ENCODE data around the gene MYO5B. TPM values are rescaled to one million over a fixed set of nuclear protein-coding genes. Genes with fewer than 3 reads are reported as not detected.
A peak's percentile ranks its signal among the peaks of the same experiment; 100 is the strongest.

MYO5B gene
- total and polyA plus RNA-seq, 4 donors = 5.4 to 23.4 (median 11.4) TPM

GRCh38 chr18:50152900-50153299 is 42.0 kb downstream of the MYO5B start:
- no peak overlapping the region for H3K27ac ChIP-seq (ENCODE audit: low read depth in 1 of 2, low read length in 2 of 2)
- WGBS = 46% methylated on average over 2 of the region's 2 CpGs
- no peak overlapping the region for H3K4me3 ChIP-seq (ENCODE audit: low read depth in 1 of 3, low read length in 3 of 3)
- no peak for TF ChIP-seq GABPA (IDR thresholded peaks at IDR 0.05 in 1 of 2, conservative IDR thresholded peaks at IDR 0.05 in 1 of 2)
- TF ChIP-seq FOXA1 (IDR thresholded peaks at IDR 0.05) = peak; percentile 33
- no peak for TF ChIP-seq NR2F2 (IDR thresholded peaks at IDR 0.05)
- TF ChIP-seq ATF3 (IDR thresholded peaks at IDR 0.05) = no peak
- TF ChIP-seq, protein P1, sequence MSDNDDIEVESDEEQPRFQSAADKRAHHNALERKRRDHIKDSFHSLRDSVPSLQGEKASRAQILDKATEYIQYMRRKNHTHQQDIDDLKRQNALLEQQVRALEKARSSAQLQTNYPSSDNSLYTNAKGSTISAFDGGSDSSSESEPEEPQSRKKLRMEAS (IDR thresholded peaks at IDR 0.05) = no peak
- TF ChIP-seq SP1 (IDR thresholded peaks at IDR 0.05) = no peak
- TF ChIP-seq CTCF (IDR thresholded peaks at IDR 0.05; ENCODE audit: low read depth, low read length, missing input control) = no peak
- TF ChIP-seq TAF1 (conservative IDR thresholded peaks at IDR 0.05) = no peak
- no peak for TF ChIP-seq YY1 (IDR thresholded peaks at IDR 0.05)
- TF ChIP-seq REST (IDR thresholded peaks at IDR 0.05) = no peak
- peak in 1 of 2 donors; percentile 51 for TF ChIP-seq HNF4A (conservative IDR thresholded peaks at IDR 0.05)
- TF ChIP-seq RAD21 (IDR thresholded peaks at IDR 0.05) = no peak
- no peak for TF ChIP-seq EGR1 (IDR thresholded peaks at IDR 0.05; ENCODE audit: low read depth in 2 of 2)
- no peak for TF ChIP-seq HNF4G (IDR thresholded peaks at IDR 0.05)
- TF ChIP-seq FOXA2 (IDR thresholded peaks at IDR 0.05) = peak; percentile 74
- no peak overlapping the region for H3K9ac ChIP-seq (ENCODE audit: low read depth in 1 of 2, low read length in 2 of 2)
- H3K27me3 ChIP-seq (ENCODE audit: control insufficient read depth in 4 of 4, insufficient read depth in 4 of 4, low read length in 3 of 4) = no peaks in the 10 kb centered on the region
- H3K36me3 ChIP-seq (ENCODE audit: control insufficient read depth in 4 of 4, insufficient read depth in 3 of 4, low read depth in 1 of 4, low read length in 3 of 4) = no peaks in the 10 kb centered on the region
- H3K9me3 ChIP-seq (ENCODE audit: control insufficient read depth in 4 of 4, low read length in 3 of 4) = no peaks in the 10 kb centered on the region
- peaks cover 4 to 10% (median 6%) of the 10 kb centered on the region in 4 donors for H3K4me1 ChIP-seq (ENCODE audit: control insufficient read depth in 4 of 4, insufficient read depth in 4 of 4, low read length in 3 of 4)
- DNase-seq (ENCODE audit: low spot score) = no peak

DNA sequence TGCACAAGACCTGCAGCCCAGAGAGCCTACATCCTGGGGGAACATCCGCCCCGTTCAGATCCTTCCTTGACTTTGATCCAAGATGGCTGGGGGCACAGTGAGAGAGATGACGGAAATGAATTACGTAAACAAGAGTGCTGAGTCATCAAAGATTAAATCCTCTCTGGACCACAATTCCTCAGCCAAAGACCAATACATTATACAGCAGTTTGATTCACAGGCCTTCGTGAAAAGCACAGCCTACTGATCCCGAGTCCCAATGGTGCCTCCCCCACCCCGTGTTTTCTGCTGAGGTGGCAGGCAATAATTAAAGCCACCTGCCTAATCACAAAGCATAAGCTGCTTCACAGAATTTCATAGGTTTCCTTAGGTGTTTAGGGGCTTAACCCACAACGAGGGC is 43.0 kb downstream of the MYO5B start:
- DNase-seq (ENCODE audit: low spot score) = no peak
- Histone ChIP-seq H3K36me3 (ENCODE audit: control insufficient read depth in 4 of 4, insufficient read depth in 3 of 4, low read depth in 1 of 4, low read length in 3 of 4) (no peaks in the 10 kb centered on the region), H3K27me3 (ENCODE audit: control insufficient read depth in 4 of 4, insufficient read depth in 4 of 4, low read length in 3 of 4) (no peaks in the 10 kb centered on the region), H3K4me3 (ENCODE audit: low read depth in 1 of 3, low read length in 3 of 3) (no peak overlapping the region), H3K4me1 (ENCODE audit: control insufficient read depth in 4 of 4, insufficient read depth in 4 of 4, low read length in 3 of 4) (peaks cover 4 to 10% (median 6%) of the 10 kb centered on the region in 4 donors), H3K9me3 (ENCODE audit: control insufficient read depth in 4 of 4, low read length in 3 of 4) (no peaks in the 10 kb centered on the region), H3K9ac (ENCODE audit: low read depth in 1 of 2, low read length in 2 of 2) (no peak overlapping the region), H3K27ac (ENCODE audit: low read depth in 1 of 2, low read length in 2 of 2) (no peak overlapping the region)
- WGBS = 79% methylated on average over 8 of the region's 8 CpGs
- TF ChIP-seq CTCF (IDR thresholded peaks at IDR 0.05; ENCODE audit: low read depth, low read length, missing input control) = no peak
- TF ChIP-seq, protein P2, sequence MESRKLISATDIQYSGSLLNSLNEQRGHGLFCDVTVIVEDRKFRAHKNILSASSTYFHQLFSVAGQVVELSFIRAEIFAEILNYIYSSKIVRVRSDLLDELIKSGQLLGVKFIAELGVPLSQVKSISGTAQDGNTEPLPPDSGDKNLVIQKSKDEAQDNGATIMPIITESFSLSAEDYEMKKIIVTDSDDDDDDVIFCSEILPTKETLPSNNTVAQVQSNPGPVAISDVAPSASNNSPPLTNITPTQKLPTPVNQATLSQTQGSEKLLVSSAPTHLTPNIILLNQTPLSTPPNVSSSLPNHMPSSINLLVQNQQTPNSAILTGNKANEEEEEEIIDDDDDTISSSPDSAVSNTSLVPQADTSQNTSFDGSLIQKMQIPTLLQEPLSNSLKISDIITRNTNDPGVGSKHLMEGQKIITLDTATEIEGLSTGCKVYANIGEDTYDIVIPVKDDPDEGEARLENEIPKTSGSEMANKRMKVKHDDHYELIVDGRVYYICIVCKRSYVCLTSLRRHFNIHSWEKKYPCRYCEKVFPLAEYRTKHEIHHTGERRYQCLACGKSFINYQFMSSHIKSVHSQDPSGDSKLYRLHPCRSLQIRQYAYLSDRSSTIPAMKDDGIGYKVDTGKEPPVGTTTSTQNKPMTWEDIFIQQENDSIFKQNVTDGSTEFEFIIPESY (IDR thresholded peaks at IDR 0.05) = no peak
- no peak for TF ChIP-seq ATF3 (IDR thresholded peaks at IDR 0.05)
- TF ChIP-seq EGR1 (IDR thresholded peaks at IDR 0.05; ENCODE audit: low read depth in 2 of 2) = no peak
- no peak for TF ChIP-seq HNF4G (IDR thresholded peaks at IDR 0.05)
- TF ChIP-seq FOXA1 (IDR thresholded peaks at IDR 0.05) = no peak
- no peak for TF ChIP-seq TAF1 (conservative IDR thresholded peaks at IDR 0.05)
- no peak for TF ChIP-seq YY1 (IDR thresholded peaks at IDR 0.05)
- TF ChIP-seq FOXA2 (IDR thresholded peaks at IDR 0.05) = no peak
- no peak for TF ChIP-seq GABPA (IDR thresholded peaks at IDR 0.05 in 1 of 2, conservative IDR thresholded peaks at IDR 0.05 in 1 of 2)
- no peak for TF ChIP-seq JUND (IDR thresholded peaks at IDR 0.05)
- no peak for TF ChIP-seq NR2F2 (IDR thresholded peaks at IDR 0.05)
- TF ChIP-seq, protein P1 (IDR thresholded peaks at IDR 0.05) = no peak
- no peak for TF ChIP-seq SP1 (IDR thresholded peaks at IDR 0.05)

Measured in liver (tissue), 9 donors.